PFSK-1 (cell line): Measurements from ENCODE around the gene THSD7B.

Experiments used
- FOXP2 ChIP-seq: optimal IDR thresholded peaks from 2 replicates; pipeline ENCODE3; 2011; ENCODE audit warnings: borderline replicate concordance, control low read depth, inconsistent platforms; ENCODE audit not compliant: insufficient read depth; ENCODE audit errors: extremely low read length, extremely low read depth
- POLR2AphosphoS5 ChIP-seq: IDR thresholded peaks from 2 replicates; pipeline ENCODE4 v1.6.1; 2012; ENCODE audit warnings: low read depth, mild to moderate bottlenecking, control low read depth, low read length, moderate library complexity
- SIN3A ChIP-seq: IDR thresholded peaks from 2 replicates; pipeline ENCODE4 v1.6.1; 2012; ENCODE audit warnings: mild to moderate bottlenecking, low read length, moderate library complexity, borderline replicate concordance; ENCODE audit not compliant: insufficient read depth
- TAF1 ChIP-seq: IDR thresholded peaks from 2 replicates; pipeline ENCODE4 v1.6.1; 2012; ENCODE audit warnings: low read length, control low read depth, borderline replicate concordance; ENCODE audit not compliant: insufficient read depth
- TF ChIP-seq, protein P1 (sequence below), 2 experiments: IDR thresholded peaks; 2 replicates each; pipeline versions ENCODE4 v1.6.1 to v1.8.0; 2011 to 2012; ENCODE audit warnings: low read depth in 2 of 2, low read length in 2 of 2, control low read depth in 1 of 2, inconsistent platforms in 1 of 2, mild to moderate bottlenecking in 1 of 2, moderate library complexity in 1 of 2; ENCODE audit not compliant: insufficient read depth in 1 of 2

Gene THSD7B

DNA sequence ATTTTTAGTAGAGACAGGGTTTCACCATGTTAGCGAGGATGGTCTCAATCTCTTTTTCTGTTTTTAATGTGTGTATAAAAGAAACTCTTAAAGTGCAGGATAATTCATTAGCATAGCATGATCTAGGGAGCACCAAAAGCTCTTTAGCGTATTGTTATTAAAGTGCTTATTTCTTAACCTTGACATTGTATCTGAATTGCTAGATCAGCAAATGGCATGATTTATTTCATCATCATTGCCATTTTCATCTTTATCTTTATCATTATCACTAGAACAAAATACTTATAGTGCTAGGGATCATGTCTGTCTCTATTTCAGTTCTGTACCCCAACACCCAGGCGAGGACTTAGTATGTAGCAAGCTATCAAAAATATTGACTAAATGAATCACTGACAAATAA is 805.1 kb downstream of the THSD7B start:
- TF ChIP-seq FOXP2 (no peak), SIN3A (no peak), POLR2AphosphoS5 (no peak), TAF1 (no peak)
- TF ChIP-seq, protein P1, sequence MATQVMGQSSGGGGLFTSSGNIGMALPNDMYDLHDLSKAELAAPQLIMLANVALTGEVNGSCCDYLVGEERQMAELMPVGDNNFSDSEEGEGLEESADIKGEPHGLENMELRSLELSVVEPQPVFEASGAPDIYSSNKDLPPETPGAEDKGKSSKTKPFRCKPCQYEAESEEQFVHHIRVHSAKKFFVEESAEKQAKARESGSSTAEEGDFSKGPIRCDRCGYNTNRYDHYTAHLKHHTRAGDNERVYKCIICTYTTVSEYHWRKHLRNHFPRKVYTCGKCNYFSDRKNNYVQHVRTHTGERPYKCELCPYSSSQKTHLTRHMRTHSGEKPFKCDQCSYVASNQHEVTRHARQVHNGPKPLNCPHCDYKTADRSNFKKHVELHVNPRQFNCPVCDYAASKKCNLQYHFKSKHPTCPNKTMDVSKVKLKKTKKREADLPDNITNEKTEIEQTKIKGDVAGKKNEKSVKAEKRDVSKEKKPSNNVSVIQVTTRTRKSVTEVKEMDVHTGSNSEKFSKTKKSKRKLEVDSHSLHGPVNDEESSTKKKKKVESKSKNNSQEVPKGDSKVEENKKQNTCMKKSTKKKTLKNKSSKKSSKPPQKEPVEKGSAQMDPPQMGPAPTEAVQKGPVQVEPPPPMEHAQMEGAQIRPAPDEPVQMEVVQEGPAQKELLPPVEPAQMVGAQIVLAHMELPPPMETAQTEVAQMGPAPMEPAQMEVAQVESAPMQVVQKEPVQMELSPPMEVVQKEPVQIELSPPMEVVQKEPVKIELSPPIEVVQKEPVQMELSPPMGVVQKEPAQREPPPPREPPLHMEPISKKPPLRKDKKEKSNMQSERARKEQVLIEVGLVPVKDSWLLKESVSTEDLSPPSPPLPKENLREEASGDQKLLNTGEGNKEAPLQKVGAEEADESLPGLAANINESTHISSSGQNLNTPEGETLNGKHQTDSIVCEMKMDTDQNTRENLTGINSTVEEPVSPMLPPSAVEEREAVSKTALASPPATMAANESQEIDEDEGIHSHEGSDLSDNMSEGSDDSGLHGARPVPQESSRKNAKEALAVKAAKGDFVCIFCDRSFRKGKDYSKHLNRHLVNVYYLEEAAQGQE (IDR thresholded peaks at IDR 0.05; ENCODE audit: insufficient read depth in 1 of 2, low read depth in 2 of 2, low read length in 2 of 2): no peak

DNA sequence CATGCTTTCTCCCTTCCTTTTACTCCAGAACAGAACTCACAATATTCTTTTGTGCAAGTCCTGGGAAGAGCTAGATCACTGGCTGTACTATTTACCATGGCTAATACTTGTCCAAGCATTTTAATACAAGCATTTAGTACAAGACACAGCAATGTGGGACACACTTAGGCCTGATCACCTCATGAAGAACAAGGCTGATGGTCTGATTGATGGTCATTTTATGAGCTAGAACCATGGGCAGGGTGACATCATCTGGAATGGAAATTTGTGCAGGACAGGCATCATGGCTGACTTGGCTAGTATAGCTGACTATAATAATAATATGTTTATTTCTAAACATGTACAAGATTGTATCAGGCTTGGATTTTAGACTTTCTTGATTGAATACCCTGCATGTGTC is 824.8 kb downstream of the THSD7B start:
- no peak for TF ChIP-seq FOXP2
- TF ChIP-seq SIN3A: no peak
- TF ChIP-seq, protein P1 (IDR thresholded peaks at IDR 0.05; ENCODE audit: insufficient read depth in 1 of 2, low read depth in 2 of 2, low read length in 2 of 2): no peak
- no peak for TF ChIP-seq TAF1

DNA sequence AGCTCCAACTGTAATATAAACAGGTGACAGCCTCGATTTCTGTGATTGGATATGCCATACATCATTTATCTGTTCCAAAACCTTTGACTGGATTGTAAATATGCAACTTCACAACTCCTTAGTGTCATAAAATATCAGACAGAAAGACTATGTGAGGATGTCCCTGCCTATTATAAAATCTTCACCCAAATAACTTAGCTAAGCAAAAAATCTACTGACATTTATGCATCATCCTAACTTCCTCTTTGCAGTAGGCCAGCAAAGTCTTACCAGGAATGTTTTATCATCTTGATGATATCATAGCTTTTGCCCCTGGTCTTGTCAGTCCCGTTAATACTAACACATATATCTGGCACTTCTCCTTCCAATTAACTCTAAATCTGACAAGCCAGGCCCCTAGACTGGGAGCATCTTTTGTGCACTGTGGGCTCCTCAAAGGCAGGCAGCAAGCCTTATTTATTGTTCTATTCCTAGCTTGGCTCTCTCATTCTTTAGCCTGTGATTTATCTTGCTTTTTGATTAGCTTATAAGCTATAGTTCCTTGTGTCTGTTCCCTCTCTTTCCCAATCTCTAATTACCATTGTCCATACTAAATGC is 842.5 kb downstream of the THSD7B start:
- no peak for TF ChIP-seq TAF1
- TF ChIP-seq FOXP2: no peak
- no peak for TF ChIP-seq SIN3A
- TF ChIP-seq, protein P1 (IDR thresholded peaks at IDR 0.05; ENCODE audit: insufficient read depth in 1 of 2, low read depth in 2 of 2, low read length in 2 of 2): no peak
- TF ChIP-seq POLR2AphosphoS5: no peak

DNA sequence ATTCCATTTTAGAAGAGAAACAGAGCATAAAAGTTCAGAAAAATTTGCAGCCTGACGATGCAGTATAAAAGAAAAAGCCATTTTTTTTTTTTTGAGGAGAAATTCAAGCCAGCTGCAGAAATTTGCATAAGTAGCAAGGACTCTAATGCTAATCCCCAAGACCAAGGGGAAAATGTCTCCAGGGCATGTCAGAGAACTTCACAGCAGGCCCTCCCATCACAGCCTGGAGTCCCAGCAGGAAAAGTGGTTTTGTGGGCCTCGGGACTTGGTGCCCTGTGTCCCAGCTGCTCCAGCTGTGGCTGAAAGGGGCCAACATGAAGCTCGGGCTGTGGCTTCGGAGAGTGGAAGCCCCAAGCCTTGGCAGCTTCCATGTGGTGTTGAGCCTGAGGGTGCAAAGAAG is 873.6 kb downstream of the THSD7B start:
- no peak for TF ChIP-seq FOXP2
- no peak for TF ChIP-seq POLR2AphosphoS5
- no peak for TF ChIP-seq TAF1
- TF ChIP-seq SIN3A: no peak
- TF ChIP-seq, protein P1 (IDR thresholded peaks at IDR 0.05; ENCODE audit: insufficient read depth in 1 of 2, low read depth in 2 of 2, low read length in 2 of 2): no peak

DNA sequence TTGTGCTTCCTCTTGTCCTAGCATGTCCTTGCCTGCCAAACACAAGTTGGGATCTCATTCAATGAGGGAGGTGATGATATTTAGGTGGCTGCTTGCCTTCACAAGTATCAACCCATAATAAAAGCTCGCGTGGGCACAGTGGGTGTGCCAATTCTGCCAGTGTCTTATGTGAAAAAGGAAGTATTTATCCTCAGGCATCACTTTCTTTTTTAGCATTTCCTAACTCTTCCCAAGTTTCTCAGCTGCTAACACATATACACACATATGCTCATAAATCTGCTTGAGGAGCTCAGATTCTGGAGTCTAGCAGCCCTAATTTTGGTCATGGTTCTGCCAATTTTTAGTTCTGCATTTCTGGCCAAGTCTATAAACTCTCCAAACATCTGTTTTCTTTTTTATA is 879.4 kb downstream of the THSD7B start:
- TF ChIP-seq POLR2AphosphoS5 (no peak), TAF1 (no peak), FOXP2 (no peak), SIN3A (no peak)
- TF ChIP-seq, protein P1 (IDR thresholded peaks at IDR 0.05; ENCODE audit: insufficient read depth in 1 of 2, low read depth in 2 of 2, low read length in 2 of 2): no peak
